ENCODE data around the gene EXOSC5.

GRCh38 chr19:41362143-41362847 lies 34.9 kb downstream of the EXOSC5 start:
- TF ChIP-seq CTCF (IDR thresholded peaks at IDR 0.05) (no peak), POLR2AphosphoS5 (IDR thresholded peaks at IDR 0.05) (no peak), POLR2A (IDR thresholded peaks at IDR 0.05) (no peak), EP300 (IDR thresholded peaks at IDR 0.05) (no peak)

Measured in sigmoid colon (tissue), 4 donors.